WTC11 (cell line): ENCODE measurements around the gene TTYH1. TPM values are rescaled to one million over a fixed set of nuclear protein-coding genes. Genes with fewer than 3 reads are reported as not detected.

Source experiments
- ATAC-seq: fragments of 200-7000 bp; cut with Tn5 transposase; 2 replicates; pipeline ENCODE4 v1.10.0; 2021; ENCODE audit warnings: mild to moderate bottlenecking, moderate library complexity
- CTCF ChIA-PET: fragments of 300-600 bp; sonication (Branson Sonifier 250); formaldehyde crosslinking; loops from one replicate; lab custom pipeline; 2021; ENCODE audit warnings: antibody characterized with exemption; lab: Charles Lee
- POLR2A ChIA-PET: fragments of 350-600 bp; sonication (Branson Sonifier 250); formaldehyde crosslinking; loops from one replicate; lab custom pipeline; 2021; ENCODE audit warnings: antibody characterized with exemption; lab: Charles Lee
- DNase-seq: peaks from one replicate; pipeline ENCODE4 v3.0.0; 2021; ENCODE audit warnings: low spot score
- H3K27ac Mint-ChIP-seq: 2 replicates; pipeline ENCODE4 v1.8.0; 2021; ENCODE audit warnings: mixed read lengths
- H3K27me3 Mint-ChIP-seq: 2 replicates; pipeline ENCODE4 v1.8.0; 2021; ENCODE audit warnings: low read depth, mild to moderate bottlenecking, moderate library complexity, mixed read lengths
- H3K36me3 Mint-ChIP-seq: 2 replicates; pipeline ENCODE4 v1.8.0; 2021; ENCODE audit warnings: mixed read lengths
- H3K4me1 Mint-ChIP-seq: 2 replicates; pipeline ENCODE4 v1.8.0; 2022; ENCODE audit warnings: mixed read lengths
- H3K4me3 Mint-ChIP-seq: 2 replicates; pipeline ENCODE4 v1.8.0; 2021; ENCODE audit warnings: mild to moderate bottlenecking, moderate library complexity, mixed read lengths
- H3K9me3 Mint-ChIP-seq: 2 replicates; pipeline ENCODE4 v1.8.0; 2021; ENCODE audit warnings: mixed read lengths
- FOXJ3 ChIP-seq: sonication (generic); formaldehyde crosslinking; IDR thresholded peaks from 2 replicates; pipeline ENCODE4 v1.9.0; 2021; ENCODE audit warnings: missing genetic modification reagents, mild to moderate bottlenecking, borderline replicate concordance
- FOXK1 ChIP-seq: sonication (generic); formaldehyde crosslinking; IDR thresholded peaks from 2 replicates; pipeline ENCODE4 v1.8.0; 2022; ENCODE audit warnings: mild to moderate bottlenecking, moderate library complexity, missing genetic modification reagents
- NFYB ChIP-seq: sonication (generic); formaldehyde crosslinking; conservative IDR thresholded peaks from 2 replicates; pipeline ENCODE4 v1.8.0; 2022; ENCODE audit warnings: low read depth, missing genetic modification reagents
- NR2C2 ChIP-seq: sonication (generic); formaldehyde crosslinking; IDR thresholded peaks from 2 replicates; pipeline ENCODE4 v1.8.0; 2022; ENCODE audit warnings: mild to moderate bottlenecking, missing genetic modification reagents
- NR3C1 ChIP-seq: sonication (generic); formaldehyde crosslinking; conservative IDR thresholded peaks from 2 replicates; pipeline ENCODE4 v1.8.1; 2023; ENCODE audit warnings: low read depth, mild to moderate bottlenecking, missing genetic modification reagents
- SMAD3 ChIP-seq: sonication (generic); formaldehyde crosslinking; IDR thresholded peaks from 2 replicates; pipeline ENCODE4 v1.8.0; 2022; ENCODE audit warnings: missing genetic modification reagents, mild to moderate bottlenecking, borderline replicate concordance
- SP1 ChIP-seq: sonication (generic); formaldehyde crosslinking; conservative IDR thresholded peaks from 2 replicates; pipeline ENCODE4 v1.8.1; 2022; ENCODE audit warnings: missing genetic modification reagents
- TCF7 ChIP-seq: sonication (generic); formaldehyde crosslinking; IDR thresholded peaks from 2 replicates; pipeline ENCODE4 v1.8.0; 2022; ENCODE audit warnings: mild to moderate bottlenecking, low read depth, missing genetic modification reagents, moderate library complexity
- TEAD4 ChIP-seq: sonication (generic); formaldehyde crosslinking; IDR thresholded peaks from 2 replicates; pipeline ENCODE4 v1.8.0; 2022; ENCODE audit warnings: mild to moderate bottlenecking, missing genetic modification reagents
- ZNF416 ChIP-seq: fragments of 250-450 bp; sonication (Bioruptor Pico); IDR thresholded peaks from 2 replicates; pipeline ENCODE4 v1.9.0; 2021; ENCODE audit warnings: mild to moderate bottlenecking, inconsistent platforms
- total RNA-seq: library from RNA; stranded (reverse); gene quantifications from 3 replicates; pipeline ENCODE4 v1.2.3, GENCODE V29; 2021
- TF ChIP-seq, protein P1 (sequence below): sonication (generic); formaldehyde crosslinking; IDR thresholded peaks from 2 replicates; pipeline ENCODE4 v1.8.0; 2022; ENCODE audit warnings: missing genetic modification reagents
- TF ChIP-seq, protein P2 (sequence below): sonication (generic); formaldehyde crosslinking; IDR thresholded peaks from 2 replicates; pipeline ENCODE4 v1.8.1; 2022; ENCODE audit warnings: mild to moderate bottlenecking, moderate library complexity, missing genetic modification reagents
- TF ChIP-seq, protein P3 (sequence below): sonication (generic); formaldehyde crosslinking; IDR thresholded peaks from 2 replicates; pipeline ENCODE4 v1.8.0; 2022; ENCODE audit warnings: mild to moderate bottlenecking, missing genetic modification reagents
- TF ChIP-seq, protein P4 (sequence below): sonication (generic); formaldehyde crosslinking; IDR thresholded peaks from 2 replicates; pipeline ENCODE4 v1.8.1; 2023; ENCODE audit warnings: mild to moderate bottlenecking, missing genetic modification reagents, borderline replicate concordance
- TF ChIP-seq, protein P5 (sequence below): fragments of 250-450 bp; sonication (Bioruptor Pico); conservative IDR thresholded peaks from 2 replicates; pipeline ENCODE4 v1.9.0; 2021; ENCODE audit warnings: mild to moderate bottlenecking
- TF ChIP-seq, protein P6 (sequence below): sonication (generic); formaldehyde crosslinking; IDR thresholded peaks from 2 replicates; pipeline ENCODE4 v1.8.1; 2022; ENCODE audit warnings: missing genetic modification reagents, borderline replicate concordance
- TF ChIP-seq, protein P7 (sequence below): sonication (generic); formaldehyde crosslinking; IDR thresholded peaks from 2 replicates; pipeline ENCODE4 v1.8.0; 2022; ENCODE audit warnings: mild to moderate bottlenecking, missing genetic modification reagents

TTYH1 gene
- total RNA-seq, 1 experiment from 2014 or later, result 37.1 TPM

DNA sequence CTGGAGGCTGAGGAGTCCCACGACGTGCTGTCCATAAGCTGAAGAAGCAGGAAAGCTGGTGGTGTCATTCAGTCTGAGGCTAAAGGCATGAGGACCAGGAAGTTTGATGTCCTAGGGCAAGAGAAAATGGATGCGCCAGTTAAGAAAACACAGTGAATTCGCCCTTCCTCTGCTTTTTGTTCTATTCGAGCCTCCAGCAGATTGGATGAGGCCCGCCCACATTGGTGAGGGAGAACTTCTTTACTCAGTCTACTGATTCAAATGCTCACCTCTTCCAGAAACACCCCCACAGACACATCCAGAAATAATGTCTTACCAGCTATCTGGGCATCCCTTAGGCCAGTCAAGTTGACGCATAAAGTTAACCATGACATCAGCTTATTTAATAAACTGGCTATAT lies 7.5 kb upstream of the TTYH1 start:
- no peak for ATAC-seq
- Mint-ChIP-seq H3K27me3 (peaks cover 66% of the 10 kb centered on the region), H3K27ac (no peak overlapping the region), H3K36me3 (peaks cover 3% of the 10 kb centered on the region; the same call in 1 of the 2 replicates), H3K9me3 (peaks cover 11% of the 10 kb centered on the region), H3K4me1 (peaks cover 11% of the 10 kb centered on the region), H3K4me3 (no peak overlapping the region)
- no peak for DNase-seq
- TF ChIP-seq TCF7 (CRISPR knock-in tag) (no peak), NR3C1 (CRISPR knock-in tag) (no peak), SP1 (CRISPR knock-in tag) (no peak), TEAD4 (CRISPR knock-in tag) (no peak), NR2C2 (CRISPR knock-in tag) (no peak), NFYB (CRISPR knock-in tag) (no peak)
- TF ChIP-seq, protein P1, sequence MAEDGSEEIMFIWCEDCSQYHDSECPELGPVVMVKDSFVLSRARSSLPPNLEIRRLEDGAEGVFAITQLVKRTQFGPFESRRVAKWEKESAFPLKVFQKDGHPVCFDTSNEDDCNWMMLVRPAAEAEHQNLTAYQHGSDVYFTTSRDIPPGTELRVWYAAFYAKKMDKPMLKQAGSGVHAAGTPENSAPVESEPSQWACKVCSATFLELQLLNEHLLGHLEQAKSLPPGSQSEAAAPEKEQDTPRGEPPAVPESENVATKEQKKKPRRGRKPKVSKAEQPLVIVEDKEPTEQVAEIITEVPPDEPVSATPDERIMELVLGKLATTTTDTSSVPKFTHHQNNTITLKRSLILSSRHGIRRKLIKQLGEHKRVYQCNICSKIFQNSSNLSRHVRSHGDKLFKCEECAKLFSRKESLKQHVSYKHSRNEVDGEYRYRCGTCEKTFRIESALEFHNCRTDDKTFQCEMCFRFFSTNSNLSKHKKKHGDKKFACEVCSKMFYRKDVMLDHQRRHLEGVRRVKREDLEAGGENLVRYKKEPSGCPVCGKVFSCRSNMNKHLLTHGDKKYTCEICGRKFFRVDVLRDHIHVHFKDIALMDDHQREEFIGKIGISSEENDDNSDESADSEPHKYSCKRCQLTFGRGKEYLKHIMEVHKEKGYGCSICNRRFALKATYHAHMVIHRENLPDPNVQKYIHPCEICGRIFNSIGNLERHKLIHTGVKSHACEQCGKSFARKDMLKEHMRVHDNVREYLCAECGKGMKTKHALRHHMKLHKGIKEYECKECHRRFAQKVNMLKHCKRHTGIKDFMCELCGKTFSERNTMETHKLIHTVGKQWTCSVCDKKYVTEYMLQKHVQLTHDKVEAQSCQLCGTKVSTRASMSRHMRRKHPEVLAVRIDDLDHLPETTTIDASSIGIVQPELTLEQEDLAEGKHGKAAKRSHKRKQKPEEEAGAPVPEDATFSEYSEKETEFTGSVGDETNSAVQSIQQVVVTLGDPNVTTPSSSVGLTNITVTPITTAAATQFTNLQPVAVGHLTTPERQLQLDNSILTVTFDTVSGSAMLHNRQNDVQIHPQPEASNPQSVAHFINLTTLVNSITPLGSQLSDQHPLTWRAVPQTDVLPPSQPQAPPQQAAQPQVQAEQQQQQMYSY (CRISPR knock-in tag), result no peak
- TF ChIP-seq, protein P2, sequence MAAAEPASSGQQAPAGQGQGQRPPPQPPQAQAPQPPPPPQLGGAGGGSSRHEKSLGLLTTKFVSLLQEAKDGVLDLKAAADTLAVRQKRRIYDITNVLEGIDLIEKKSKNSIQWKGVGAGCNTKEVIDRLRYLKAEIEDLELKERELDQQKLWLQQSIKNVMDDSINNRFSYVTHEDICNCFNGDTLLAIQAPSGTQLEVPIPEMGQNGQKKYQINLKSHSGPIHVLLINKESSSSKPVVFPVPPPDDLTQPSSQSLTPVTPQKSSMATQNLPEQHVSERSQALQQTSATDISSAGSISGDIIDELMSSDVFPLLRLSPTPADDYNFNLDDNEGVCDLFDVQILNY, result no peak
- TF ChIP-seq, protein P3, sequence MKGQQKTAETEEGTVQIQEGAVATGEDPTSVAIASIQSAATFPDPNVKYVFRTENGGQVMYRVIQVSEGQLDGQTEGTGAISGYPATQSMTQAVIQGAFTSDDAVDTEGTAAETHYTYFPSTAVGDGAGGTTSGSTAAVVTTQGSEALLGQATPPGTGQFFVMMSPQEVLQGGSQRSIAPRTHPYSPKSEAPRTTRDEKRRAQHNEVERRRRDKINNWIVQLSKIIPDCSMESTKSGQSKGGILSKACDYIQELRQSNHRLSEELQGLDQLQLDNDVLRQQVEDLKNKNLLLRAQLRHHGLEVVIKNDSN, result no peak
- TF ChIP-seq, protein P4, sequence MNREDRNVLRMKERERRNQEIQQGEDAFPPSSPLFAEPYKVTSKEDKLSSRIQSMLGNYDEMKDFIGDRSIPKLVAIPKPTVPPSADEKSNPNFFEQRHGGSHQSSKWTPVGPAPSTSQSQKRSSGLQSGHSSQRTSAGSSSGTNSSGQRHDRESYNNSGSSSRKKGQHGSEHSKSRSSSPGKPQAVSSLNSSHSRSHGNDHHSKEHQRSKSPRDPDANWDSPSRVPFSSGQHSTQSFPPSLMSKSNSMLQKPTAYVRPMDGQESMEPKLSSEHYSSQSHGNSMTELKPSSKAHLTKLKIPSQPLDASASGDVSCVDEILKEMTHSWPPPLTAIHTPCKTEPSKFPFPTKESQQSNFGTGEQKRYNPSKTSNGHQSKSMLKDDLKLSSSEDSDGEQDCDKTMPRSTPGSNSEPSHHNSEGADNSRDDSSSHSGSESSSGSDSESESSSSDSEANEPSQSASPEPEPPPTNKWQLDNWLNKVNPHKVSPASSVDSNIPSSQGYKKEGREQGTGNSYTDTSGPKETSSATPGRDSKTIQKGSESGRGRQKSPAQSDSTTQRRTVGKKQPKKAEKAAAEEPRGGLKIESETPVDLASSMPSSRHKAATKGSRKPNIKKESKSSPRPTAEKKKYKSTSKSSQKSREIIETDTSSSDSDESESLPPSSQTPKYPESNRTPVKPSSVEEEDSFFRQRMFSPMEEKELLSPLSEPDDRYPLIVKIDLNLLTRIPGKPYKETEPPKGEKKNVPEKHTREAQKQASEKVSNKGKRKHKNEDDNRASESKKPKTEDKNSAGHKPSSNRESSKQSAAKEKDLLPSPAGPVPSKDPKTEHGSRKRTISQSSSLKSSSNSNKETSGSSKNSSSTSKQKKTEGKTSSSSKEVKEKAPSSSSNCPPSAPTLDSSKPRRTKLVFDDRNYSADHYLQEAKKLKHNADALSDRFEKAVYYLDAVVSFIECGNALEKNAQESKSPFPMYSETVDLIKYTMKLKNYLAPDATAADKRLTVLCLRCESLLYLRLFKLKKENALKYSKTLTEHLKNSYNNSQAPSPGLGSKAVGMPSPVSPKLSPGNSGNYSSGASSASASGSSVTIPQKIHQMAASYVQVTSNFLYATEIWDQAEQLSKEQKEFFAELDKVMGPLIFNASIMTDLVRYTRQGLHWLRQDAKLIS, result no peak
- ChIA-PET CTCF (interaction anchor here (1.8 kb wide), 1 partner anchor 16 kb away, joined by 7 read pairs; no protein-coding TSS in a partner anchor), POLR2A (no interaction called here)

DNA sequence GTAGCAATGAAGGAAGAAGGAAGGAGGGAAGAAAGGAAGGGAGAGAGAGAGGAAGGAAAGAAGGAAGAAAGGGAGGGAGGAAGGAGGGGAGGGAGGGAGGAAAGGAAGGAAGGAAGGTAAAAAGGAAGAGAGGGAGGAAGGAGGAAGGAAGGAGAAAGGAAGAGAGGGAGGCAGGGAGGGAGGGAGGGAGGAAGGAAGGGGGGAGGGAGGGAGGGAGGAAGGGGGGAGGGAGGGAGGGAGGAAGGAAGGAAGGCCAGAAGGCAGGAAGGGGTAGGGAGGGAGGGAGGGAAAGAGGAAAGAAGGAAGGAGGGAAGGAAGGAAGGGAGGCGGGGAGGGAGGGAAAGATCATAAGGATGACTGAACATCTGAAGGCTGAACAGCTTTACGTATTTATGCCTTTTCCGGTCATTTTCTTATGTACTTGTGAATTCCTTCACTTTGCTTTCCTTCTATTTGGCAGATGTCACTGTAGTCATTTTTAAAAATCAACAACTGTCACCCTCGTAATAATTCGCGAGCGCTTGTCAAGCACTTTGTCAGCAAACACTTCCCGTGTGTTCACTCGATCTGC lies 6.7 kb upstream of the TTYH1 start:
- no peak overlapping the region for H3K4me3 Mint-ChIP-seq
- H3K27me3 Mint-ChIP-seq, result peaks cover 73% of the 10 kb centered on the region
- no peak overlapping the region for H3K27ac Mint-ChIP-seq
- peaks cover 3% of the 10 kb centered on the region for H3K36me3 Mint-ChIP-seq
- ChIA-PET POLR2A (no interaction called here), CTCF (interaction anchor here (1.8 kb wide), 1 partner anchor 17 kb away, joined by 7 read pairs; no protein-coding TSS in a partner anchor)
- H3K9me3 Mint-ChIP-seq, result peaks cover 19% of the 10 kb centered on the region
- no peak for ATAC-seq
- no peak for DNase-seq
- H3K4me1 Mint-ChIP-seq, result peaks cover 7% of the 10 kb centered on the region; the same call in 1 of the 2 replicates
- no peak for TF ChIP-seq FOXJ3 (CRISPR knock-in tag)
- TF ChIP-seq SP1 (CRISPR knock-in tag), result no peak
- TF ChIP-seq SMAD3, result no peak
- TF ChIP-seq, protein P5, sequence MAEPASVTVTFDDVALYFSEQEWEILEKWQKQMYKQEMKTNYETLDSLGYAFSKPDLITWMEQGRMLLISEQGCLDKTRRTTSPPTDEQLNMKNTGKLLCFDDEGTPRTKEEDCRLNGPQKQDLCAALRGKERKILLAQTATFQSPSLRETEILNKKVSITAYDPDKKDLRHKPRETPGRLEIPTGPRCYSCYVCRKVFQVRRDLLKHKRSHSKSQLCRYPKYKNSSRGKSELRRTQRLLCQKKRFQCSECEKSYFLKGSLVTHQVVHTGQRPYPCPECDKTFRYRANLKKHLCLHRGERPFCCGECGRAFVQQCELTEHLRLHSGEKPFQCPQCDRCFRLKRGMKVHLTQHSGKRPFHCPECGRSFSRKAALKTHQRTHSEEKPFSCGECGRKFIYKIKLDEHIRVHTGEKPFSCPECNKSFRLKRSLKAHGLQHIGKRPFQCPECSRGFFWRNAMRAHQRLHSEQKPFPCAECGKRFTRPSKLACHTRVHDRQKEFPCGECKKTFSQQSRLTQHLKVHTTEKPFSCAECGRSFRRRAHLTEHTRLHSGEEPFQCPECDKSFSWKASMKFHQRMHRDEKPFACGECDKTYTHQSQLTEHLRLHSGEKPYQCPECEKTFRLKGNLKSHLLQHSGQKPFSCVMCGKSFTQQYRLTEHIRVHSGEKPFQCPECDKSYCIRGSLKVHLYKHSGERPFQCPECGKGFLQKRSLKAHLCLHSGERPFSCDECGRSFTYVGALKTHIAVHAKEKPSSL (CRISPR knock-in tag), result no peak
- TF ChIP-seq, protein P6, sequence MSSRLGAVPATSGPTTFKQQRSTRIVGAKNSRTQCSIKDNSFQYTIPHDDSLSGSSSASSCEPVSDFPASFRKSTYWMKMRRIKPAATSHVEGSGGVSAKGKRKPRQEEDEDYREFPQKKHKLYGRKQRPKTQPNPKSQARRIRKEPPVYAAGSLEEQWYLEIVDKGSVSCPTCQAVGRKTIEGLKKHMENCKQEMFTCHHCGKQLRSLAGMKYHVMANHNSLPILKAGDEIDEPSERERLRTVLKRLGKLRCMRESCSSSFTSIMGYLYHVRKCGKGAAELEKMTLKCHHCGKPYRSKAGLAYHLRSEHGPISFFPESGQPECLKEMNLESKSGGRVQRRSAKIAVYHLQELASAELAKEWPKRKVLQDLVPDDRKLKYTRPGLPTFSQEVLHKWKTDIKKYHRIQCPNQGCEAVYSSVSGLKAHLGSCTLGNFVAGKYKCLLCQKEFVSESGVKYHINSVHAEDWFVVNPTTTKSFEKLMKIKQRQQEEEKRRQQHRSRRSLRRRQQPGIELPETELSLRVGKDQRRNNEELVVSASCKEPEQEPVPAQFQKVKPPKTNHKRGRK (CRISPR knock-in tag), result no peak
- TF ChIP-seq NR2C2 (CRISPR knock-in tag), result no peak
- TF ChIP-seq, protein P7, sequence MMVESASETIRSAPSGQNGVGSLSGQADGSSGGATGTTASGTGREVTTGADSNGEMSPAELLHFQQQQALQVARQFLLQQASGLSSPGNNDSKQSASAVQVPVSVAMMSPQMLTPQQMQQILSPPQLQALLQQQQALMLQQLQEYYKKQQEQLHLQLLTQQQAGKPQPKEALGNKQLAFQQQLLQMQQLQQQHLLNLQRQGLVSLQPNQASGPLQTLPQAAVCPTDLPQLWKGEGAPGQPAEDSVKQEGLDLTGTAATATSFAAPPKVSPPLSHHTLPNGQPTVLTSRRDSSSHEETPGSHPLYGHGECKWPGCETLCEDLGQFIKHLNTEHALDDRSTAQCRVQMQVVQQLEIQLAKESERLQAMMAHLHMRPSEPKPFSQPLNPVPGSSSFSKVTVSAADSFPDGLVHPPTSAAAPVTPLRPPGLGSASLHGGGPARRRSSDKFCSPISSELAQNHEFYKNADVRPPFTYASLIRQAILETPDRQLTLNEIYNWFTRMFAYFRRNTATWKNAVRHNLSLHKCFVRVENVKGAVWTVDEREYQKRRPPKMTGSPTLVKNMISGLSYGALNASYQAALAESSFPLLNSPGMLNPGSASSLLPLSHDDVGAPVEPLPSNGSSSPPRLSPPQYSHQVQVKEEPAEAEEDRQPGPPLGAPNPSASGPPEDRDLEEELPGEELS (CRISPR knock-in tag), result no peak
- no peak for TF ChIP-seq TEAD4 (CRISPR knock-in tag)
- TF ChIP-seq, protein P2, result no peak
- TF ChIP-seq ZNF416 (CRISPR knock-in tag), result no peak
- no peak for TF ChIP-seq FOXK1 (CRISPR knock-in tag)
